ENCODE data around the gene RNF220.

DNA sequence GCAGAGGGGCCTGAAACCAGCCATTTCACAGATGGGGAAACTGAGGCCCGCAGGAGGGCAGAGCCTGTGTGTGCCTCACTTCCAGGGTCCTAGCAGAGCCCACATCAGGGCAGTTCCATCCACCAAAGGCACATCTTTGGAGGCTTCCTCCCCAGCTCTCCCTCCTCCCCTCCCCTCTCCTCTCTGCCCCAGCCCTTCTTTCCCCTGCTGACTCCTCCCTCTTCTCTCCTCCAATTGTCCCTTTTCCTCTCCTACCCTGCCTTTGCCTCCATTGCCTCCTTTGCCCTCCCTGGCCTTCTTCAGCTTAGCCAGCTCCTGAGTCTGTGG, 212.6 kb downstream of the RNF220 start:
- TF ChIP-seq, protein P1, sequence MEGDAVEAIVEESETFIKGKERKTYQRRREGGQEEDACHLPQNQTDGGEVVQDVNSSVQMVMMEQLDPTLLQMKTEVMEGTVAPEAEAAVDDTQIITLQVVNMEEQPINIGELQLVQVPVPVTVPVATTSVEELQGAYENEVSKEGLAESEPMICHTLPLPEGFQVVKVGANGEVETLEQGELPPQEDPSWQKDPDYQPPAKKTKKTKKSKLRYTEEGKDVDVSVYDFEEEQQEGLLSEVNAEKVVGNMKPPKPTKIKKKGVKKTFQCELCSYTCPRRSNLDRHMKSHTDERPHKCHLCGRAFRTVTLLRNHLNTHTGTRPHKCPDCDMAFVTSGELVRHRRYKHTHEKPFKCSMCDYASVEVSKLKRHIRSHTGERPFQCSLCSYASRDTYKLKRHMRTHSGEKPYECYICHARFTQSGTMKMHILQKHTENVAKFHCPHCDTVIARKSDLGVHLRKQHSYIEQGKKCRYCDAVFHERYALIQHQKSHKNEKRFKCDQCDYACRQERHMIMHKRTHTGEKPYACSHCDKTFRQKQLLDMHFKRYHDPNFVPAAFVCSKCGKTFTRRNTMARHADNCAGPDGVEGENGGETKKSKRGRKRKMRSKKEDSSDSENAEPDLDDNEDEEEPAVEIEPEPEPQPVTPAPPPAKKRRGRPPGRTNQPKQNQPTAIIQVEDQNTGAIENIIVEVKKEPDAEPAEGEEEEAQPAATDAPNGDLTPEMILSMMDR (IDR thresholded peaks at IDR 0.05): no peak
- TF ChIP-seq POLR2A (IDR thresholded peaks at IDR 0.05): no peak
- TF ChIP-seq EP300 (IDR thresholded peaks at IDR 0.05): no peak
- TF ChIP-seq POLR2AphosphoS5 (IDR thresholded peaks at IDR 0.05): no peak
